GM18511 (cell line): ENCODE results near the gene RAB3C.
A peak's percentile ranks its signal among the peaks of the same experiment; 100 is the strongest.

Experiments
- ATAC-seq: cut with Tn5 transposase; IDR thresholded peaks from one replicate; pipeline ENCODE4 v1.9.1; 2021; ENCODE audit warnings: mild to moderate bottlenecking, moderate library complexity; ENCODE audit not compliant: unreplicated experiment

Gene RAB3C

GRCh38 chr5:58813855-58814254, 231.0 kb downstream of the RAB3C start:
- ATAC-seq: no peak

DNA sequence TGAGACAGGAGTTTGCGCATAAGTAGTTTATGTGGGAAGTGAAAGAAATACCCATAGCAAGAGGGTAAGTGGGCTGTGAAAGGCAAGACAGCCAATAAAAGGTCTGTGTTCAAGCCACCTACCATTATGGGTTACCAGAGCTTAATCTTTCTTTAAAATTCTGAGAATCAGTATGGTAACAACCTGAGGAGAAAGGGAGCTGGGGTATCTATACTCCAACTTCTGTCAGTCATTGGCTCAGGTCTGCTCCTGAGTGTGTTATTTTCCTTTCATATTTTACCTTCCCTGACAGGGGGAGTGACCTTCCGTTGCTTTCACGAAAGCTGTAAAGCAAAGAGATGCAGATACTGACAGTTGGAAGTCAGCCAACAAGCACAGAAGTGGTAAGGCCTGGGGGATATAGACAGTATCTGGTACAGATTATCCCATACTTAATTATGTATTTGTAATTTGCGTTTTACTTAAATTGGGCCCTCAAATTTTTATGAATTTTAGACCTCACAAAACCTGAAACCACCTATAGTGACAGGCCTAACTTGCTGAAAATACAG, 233.4 kb downstream of the RAB3C start:
- no peak for ATAC-seq

DNA sequence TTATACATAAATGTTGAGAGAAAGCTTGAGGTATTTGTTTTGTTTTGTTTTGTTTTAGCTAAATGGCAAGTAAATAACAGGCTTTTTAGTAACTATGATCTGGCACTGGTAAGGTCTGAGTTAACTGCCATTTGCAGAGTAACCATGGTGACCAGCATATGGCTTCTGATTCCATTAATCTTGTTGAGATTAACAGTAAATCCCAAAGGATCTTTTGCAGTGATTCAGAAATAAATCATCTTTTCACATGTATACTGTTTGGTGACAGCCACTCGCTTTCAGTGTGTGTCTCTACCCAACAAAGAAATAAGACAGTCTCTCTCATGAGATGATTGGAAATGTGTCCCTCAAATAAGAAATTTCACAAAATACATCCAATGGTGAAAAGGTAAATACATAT, 235.6 kb downstream of the RAB3C start:
- no peak for ATAC-seq

- no peak for ATAC-seq
These were observed 242.6 kb downstream of the RAB3C start for GRCh38 chr5:58825441-58825840.

GRCh38 chr5:58825899-58826298, 243.0 kb downstream of the RAB3C start:
- ATAC-seq: no peak

- no peak for ATAC-seq
These were observed 244.6 kb downstream of the RAB3C start for GRCh38 chr5:58827463-58827862.

DNA sequence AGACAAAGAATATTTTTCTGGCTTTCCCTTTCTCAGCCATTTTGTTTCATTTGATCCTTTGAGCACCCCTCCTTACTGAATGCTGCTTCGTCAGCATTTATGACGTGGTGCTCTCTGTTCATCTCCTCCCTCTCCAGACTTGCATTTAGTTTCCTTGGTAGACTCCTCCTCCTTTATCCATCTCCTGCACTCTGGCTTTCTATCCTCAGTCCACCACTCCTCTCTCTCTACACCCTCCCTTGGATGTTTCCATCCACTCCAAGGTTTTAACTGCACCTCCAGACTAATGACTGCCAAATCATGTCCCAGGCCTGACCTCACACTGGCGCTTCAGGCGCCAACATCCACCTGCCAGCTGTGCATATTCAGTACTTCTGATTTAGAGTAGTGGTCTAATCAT, 245.4 kb downstream of the RAB3C start:
- ATAC-seq: no peak

GRCh38 chr5:58834242-58835225, 251.7 kb downstream of the RAB3C start:
- no peak for ATAC-seq

DNA sequence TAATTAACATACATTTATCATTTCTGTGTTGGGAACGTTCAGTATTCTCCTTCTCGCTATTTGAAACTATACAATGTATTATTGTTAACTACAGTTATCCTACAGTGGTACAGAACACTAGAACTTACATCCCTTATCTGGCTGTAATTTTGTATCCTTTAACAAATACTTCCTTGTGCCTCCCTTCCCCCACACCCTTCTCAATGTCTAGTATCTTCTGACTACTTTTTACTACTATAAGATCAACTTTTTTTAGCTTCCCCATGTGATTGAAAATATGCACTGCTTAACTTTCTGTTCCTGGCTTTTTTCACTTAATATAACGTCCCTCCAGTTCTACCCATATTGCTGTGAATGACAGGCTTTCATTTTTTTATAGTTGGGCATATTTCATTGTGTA, 253.5 kb downstream of the RAB3C start:
- no peak for ATAC-seq

DNA sequence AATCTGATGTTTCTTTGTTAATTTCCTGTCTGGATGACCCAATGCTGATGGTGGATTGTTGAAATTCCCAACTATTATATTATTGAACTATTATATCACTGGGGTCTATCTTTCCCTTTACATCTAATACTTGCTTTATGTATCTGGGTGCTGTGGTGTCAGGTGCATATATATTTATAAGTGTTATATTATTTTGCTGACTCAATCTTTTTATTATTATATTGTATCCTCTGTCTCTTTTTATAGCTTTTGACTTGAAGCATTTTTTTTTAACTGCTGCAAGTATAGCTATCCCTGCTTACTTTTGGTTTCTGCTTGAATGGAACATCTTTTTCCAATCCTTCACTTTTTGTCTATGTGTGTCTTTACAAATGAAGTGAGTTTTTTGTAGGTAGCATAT, 255.9 kb downstream of the RAB3C start:
- ATAC-seq: no peak

GRCh38 chr5:58842852-58843251, 260.0 kb downstream of the RAB3C start:
- ATAC-seq: no peak

- ATAC-seq: no peak
These were observed 261.5 kb downstream of the RAB3C start for GRCh38 chr5:58844395-58844794.

GRCh38 chr5:58847041-58847440, 264.2 kb downstream of the RAB3C start:
- ATAC-seq: no peak

- no peak for ATAC-seq
These were observed 266.3 kb downstream of the RAB3C start for GRCh38 chr5:58849223-58849622.

GRCh38 chr5:58849921-58850667, 267.2 kb downstream of the RAB3C start:
- peak; percentile 81 for ATAC-seq

- ATAC-seq: no peak
These were observed 268.3 kb downstream of the RAB3C start for GRCh38 chr5:58851153-58851552.

GRCh38 chr5:58851571-58851970, 268.7 kb downstream of the RAB3C start:
- ATAC-seq: no peak

- no peak for ATAC-seq
These were observed 269.7 kb downstream of the RAB3C start for GRCh38 chr5:58852566-58852965.

GRCh38 chr5:58854441-58854840, 271.6 kb downstream of the RAB3C start:
- ATAC-seq: no peak

DNA sequence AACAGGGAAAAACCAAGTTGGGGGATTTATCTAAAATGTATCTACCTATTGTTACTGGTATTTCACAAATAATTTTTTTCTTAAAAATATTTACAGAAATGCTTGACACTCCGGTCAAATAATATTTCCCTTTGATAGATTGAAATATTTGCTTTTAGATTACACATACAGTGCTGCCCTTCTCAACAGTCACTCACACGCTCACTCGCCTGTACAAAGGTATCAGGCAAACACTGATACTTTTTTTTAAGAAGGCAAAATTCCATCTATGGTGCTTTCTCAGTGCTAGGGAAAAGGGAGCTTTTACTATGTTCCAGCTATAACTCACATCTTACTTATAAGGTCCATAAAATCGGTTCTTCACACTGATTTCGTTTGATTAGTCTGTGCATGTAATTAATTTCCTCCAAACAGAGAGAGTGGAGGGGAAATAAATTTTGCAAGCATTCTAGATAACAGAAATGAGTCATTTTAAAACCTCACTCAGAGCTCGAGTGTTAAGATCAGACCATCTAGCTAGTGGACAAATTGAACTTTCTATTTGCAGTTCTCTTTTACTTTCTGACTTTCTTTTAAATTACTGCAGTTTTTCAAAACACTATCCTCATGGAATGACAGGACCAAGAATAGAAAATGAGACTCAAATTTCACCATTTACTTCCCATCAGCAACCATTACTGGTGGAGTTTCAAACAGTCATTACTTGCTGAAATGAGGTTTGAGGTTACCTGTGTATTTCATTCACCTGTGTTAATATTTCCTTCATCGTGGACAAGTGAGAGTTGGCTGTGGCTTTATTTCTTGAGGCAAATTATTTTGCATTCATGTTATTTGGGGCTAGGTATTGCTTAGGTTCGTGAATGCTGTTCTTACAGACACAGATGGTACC, 273.2 kb downstream of the RAB3C start:
- ATAC-seq: peak; percentile 79

GRCh38 chr5:58857609-58858008, 274.7 kb downstream of the RAB3C start:
- no peak for ATAC-seq
